Thyroid gland (tissue), 4 donors: Measurements from ENCODE around the gene ARHGAP35.

ENCODE experiments used
- POLR2A ChIP-seq, 2 donors: fragments of 450-650 bp; IDR thresholded peaks; one replicate each; pipeline ENCODE4 v1.6.1; 2017; ENCODE audit warnings: antibody characterized with exemption in 2 of 2, mild to moderate bottlenecking in 2 of 2, moderate library complexity in 1 of 2
- TF ChIP-seq, protein P1 (sequence below), 6 experiments: fragments of 200-600 bp in 3 of 6; fragments of 450-650 bp in 3 of 6; sonication (generic) in 3 of 6; IDR thresholded peaks; one replicate each; pipeline ENCODE4 v1.5.1; 2016 to 2019; ENCODE audit warnings: antibody characterized with exemption in 6 of 6, mild to moderate bottlenecking in 2 of 6, inconsistent platforms in 1 of 6, moderate library complexity in 1 of 6

DNA sequence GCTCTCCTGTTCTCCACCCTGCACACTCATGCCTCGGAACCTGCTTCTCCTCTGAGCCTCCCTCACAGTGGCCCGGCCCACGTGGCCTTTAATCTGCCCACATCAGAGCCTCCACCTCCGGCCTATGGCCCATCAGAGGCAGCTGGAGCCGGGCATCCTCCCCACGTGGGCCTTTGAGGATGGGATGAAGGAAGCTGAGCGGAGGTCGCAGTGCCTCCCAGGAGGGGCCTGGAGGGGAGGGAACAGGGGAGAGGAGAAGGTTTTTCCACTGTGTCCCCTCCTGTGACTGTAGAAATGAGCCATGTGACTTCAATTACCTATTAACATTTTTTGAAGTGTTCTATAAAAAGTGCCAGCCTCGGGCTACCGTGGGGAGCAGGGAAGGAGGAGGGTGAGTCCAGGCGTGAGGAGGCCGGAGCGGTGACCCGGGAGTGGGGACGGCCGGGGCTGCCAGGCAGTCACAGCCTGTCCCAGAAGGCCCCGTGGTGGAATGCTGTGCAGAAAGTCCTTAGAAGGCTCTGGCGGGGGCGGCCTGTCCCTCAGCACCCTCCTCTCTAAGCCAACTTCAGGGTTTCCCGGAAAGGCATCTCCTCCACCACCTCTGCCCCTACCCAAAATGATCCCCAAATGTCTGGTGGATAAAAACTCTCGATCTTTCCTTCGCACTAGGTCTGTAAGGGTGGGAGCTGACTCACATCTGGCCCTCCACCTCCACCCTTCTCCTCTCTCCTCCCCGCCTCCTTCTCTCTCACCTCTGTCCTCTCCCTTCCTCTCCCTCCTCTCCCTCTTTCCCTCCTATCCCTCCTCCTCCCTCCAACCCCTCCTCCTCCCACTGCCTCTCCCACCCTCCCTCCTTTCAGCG lies 47.6 kb upstream of the ARHGAP35 start:
- TF ChIP-seq, protein P1, sequence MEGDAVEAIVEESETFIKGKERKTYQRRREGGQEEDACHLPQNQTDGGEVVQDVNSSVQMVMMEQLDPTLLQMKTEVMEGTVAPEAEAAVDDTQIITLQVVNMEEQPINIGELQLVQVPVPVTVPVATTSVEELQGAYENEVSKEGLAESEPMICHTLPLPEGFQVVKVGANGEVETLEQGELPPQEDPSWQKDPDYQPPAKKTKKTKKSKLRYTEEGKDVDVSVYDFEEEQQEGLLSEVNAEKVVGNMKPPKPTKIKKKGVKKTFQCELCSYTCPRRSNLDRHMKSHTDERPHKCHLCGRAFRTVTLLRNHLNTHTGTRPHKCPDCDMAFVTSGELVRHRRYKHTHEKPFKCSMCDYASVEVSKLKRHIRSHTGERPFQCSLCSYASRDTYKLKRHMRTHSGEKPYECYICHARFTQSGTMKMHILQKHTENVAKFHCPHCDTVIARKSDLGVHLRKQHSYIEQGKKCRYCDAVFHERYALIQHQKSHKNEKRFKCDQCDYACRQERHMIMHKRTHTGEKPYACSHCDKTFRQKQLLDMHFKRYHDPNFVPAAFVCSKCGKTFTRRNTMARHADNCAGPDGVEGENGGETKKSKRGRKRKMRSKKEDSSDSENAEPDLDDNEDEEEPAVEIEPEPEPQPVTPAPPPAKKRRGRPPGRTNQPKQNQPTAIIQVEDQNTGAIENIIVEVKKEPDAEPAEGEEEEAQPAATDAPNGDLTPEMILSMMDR (IDR thresholded peaks at IDR 0.05) = no peak
- TF ChIP-seq POLR2A (IDR thresholded peaks at IDR 0.05) = no peak
